Hepatocyte (in vitro differentiated cells): Measurements from ENCODE around the gene EEF1AKMT3.

Experiments
- EZH2 ChIP-seq: fragments of 200-600 bp; sonication (generic); IDR thresholded peaks from 2 replicates; pipeline ENCODE4 v1.6.1; 2016; ENCODE audit warnings: antibody characterized with exemption, mild to moderate bottlenecking, borderline replicate concordance
- EZH2phosphoT487 ChIP-seq: fragments of 200-600 bp; sonication (generic); IDR thresholded peaks from one replicate; pipeline ENCODE4 v1.6.1; 2018; ENCODE audit warnings: antibody characterized with exemption, mild to moderate bottlenecking, low read depth, moderate library complexity; ENCODE audit not compliant: unreplicated experiment, severe bottlenecking
- TF ChIP-seq, protein P1 (sequence below): fragments of 200-600 bp; sonication (generic); IDR thresholded peaks from 2 replicates; pipeline ENCODE4 v1.5.1; 2016; ENCODE audit warnings: antibody characterized with exemption, mild to moderate bottlenecking; ENCODE audit not compliant: poor library complexity

GRCh38 chr12:57797933-57798332 is 25.5 kb downstream of the EEF1AKMT3 start:
- no peak for TF ChIP-seq EZH2
- TF ChIP-seq, protein P1, sequence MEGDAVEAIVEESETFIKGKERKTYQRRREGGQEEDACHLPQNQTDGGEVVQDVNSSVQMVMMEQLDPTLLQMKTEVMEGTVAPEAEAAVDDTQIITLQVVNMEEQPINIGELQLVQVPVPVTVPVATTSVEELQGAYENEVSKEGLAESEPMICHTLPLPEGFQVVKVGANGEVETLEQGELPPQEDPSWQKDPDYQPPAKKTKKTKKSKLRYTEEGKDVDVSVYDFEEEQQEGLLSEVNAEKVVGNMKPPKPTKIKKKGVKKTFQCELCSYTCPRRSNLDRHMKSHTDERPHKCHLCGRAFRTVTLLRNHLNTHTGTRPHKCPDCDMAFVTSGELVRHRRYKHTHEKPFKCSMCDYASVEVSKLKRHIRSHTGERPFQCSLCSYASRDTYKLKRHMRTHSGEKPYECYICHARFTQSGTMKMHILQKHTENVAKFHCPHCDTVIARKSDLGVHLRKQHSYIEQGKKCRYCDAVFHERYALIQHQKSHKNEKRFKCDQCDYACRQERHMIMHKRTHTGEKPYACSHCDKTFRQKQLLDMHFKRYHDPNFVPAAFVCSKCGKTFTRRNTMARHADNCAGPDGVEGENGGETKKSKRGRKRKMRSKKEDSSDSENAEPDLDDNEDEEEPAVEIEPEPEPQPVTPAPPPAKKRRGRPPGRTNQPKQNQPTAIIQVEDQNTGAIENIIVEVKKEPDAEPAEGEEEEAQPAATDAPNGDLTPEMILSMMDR, result no peak
- no peak for TF ChIP-seq EZH2phosphoT487
